ENCODE measurements around the gene ADGRB3.
A peak's percentile ranks its signal among the peaks of the same experiment; 100 is the strongest.
"Not testable (repeated sequence)": the region's sequence is repeated elsewhere in the genome, so short reads cannot be mapped to it uniquely, and the experiment has no call there.

The ADGRB3 gene

GRCh38 chr6:69408886-69409285, 773.8 kb downstream of the ADGRB3 start:
- FAIRE-seq (no peak), DNase-seq (ENCODE audit: low spot score) (no peak)

GRCh38 chr6:69416776-69417175, 781.7 kb downstream of the ADGRB3 start:
- FAIRE-seq (no peak), DNase-seq (ENCODE audit: low spot score) (peak; percentile 16)

GRCh38 chr6:69421269-69421668, 786.2 kb downstream of the ADGRB3 start:
- FAIRE-seq (no peak), DNase-seq (ENCODE audit: low spot score) (no peak)

GRCh38 chr6:69422020-69422419, 786.9 kb downstream of the ADGRB3 start:
- FAIRE-seq (no peak), DNase-seq (ENCODE audit: low spot score) (no peak)

- DNase-seq (ENCODE audit: low spot score) (no peak), FAIRE-seq (no peak)
These were observed 787.4 kb downstream of the ADGRB3 start for GRCh38 chr6:69422475-69422874.

- DNase-seq (ENCODE audit: low spot score) (no peak), FAIRE-seq (no peak)
These were observed 788.7 kb downstream of the ADGRB3 start for GRCh38 chr6:69423785-69424184.

- FAIRE-seq (no peak), DNase-seq (ENCODE audit: low spot score) (no peak)
These were observed 789.5 kb downstream of the ADGRB3 start for GRCh38 chr6:69424581-69424980.

- DNase-seq (ENCODE audit: low spot score), result no peak
- no peak for FAIRE-seq
These were observed 792.8 kb downstream of the ADGRB3 start for GRCh38 chr6:69427882-69428281.

- DNase-seq (ENCODE audit: low spot score); FAIRE-seq: not testable (repeated sequence)
These were observed 797.1 kb downstream of the ADGRB3 start for GRCh38 chr6:69432168-69432567.

- not testable (repeated sequence) for FAIRE-seq; DNase-seq (ENCODE audit: low spot score)
These were observed 798.0 kb downstream of the ADGRB3 start for GRCh38 chr6:69433116-69433515.

- DNase-seq (ENCODE audit: low spot score), result no peak
- FAIRE-seq, result no peak
These were observed 803.0 kb downstream of the ADGRB3 start for GRCh38 chr6:69438113-69438512.

Measured in urothelium cell line (cell line).